ENCODE data around the gene CFD. TPM values are rescaled to one million over a fixed set of nuclear protein-coding genes. Genes with fewer than 3 reads are reported as not detected.

Gene CFD
- polyA plus RNA-seq, 1 donor (not counting 4 experiments of a cell fraction or from before 2014, with no cell fraction given), result 0.47 TPM

DNA sequence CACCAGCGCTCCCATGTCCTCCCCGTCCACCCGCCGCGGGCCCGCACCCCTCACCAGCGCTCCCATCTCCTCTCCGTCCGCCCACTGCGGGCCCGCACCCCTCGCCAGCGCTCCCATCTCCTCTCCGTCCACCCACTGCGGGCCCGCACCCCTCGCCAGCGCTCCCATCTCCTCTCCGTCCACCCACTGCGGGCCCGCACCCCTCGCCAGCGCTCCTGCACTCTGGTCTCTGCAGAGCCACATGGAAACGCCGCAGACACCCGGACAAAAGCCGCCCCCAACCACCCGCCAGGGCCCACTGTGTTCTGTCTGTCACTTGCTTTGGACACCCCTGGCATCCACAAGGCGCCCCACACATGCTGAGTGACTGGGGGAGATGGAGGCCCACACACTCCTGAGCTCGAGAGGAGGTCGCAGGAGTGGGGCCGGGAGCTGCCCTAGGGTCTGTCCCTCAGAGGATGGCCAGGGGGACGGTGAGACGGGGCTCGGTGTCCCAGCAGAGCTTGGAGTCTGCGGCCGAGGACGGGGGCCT lies 7.4 kb downstream of the CFD start:
- Histone ChIP-seq H2AFZ (ENCODE audit: control insufficient read depth, low read length) (no peak overlapping the region), H3K27ac (ENCODE audit: control insufficient read depth, insufficient read depth, low read length) (no peak overlapping the region), H3K4me1 (ENCODE audit: control insufficient read depth, extremely low read depth, insufficient read depth, low read length) (peaks cover 11% of the 10 kb centered on the region), H3K9me3 (ENCODE audit: control insufficient read depth, low read depth, low read length) (no peaks in the 10 kb centered on the region), H3K4me2 (ENCODE audit: control insufficient read depth, extremely low read depth, insufficient read depth, low read depth, low read length) (no peak overlapping the region), H3K36me3 (ENCODE audit: control insufficient read depth in 2 of 2, extremely low read depth in 1 of 2, insufficient read depth in 2 of 2, low read length in 2 of 2) (peaks cover 14 to 15% of the 10 kb centered on the region in 2 experiments), H4K20me1 (ENCODE audit: control insufficient read depth, extremely low read depth, insufficient read depth, low read length) (no peaks in the 10 kb centered on the region), H3K9me1 (ENCODE audit: control insufficient read depth, extremely low read depth, insufficient read depth, low read length) (no peaks in the 10 kb centered on the region), H3K9ac (ENCODE audit: control insufficient read depth, extremely low read depth, insufficient read depth, low read length) (no peak overlapping the region), H3K27me3 (ENCODE audit: control insufficient read depth, extremely low read depth, insufficient read depth, low read length) (no peaks in the 10 kb centered on the region), H3K79me2 (ENCODE audit: control insufficient read depth, insufficient read depth, low read length) (no peaks in the 10 kb centered on the region), H3K4me3 (ENCODE audit: control insufficient read depth in 2 of 3, extremely low read depth in 1 of 3, insufficient read depth in 2 of 3, low read depth in 1 of 3, low read length in 3 of 3) (no peak overlapping the region)
- no peak for TF ChIP-seq EZH2 (IDR thresholded peaks at IDR 0.05; ENCODE audit: low read length)
- TF ChIP-seq, protein P1, sequence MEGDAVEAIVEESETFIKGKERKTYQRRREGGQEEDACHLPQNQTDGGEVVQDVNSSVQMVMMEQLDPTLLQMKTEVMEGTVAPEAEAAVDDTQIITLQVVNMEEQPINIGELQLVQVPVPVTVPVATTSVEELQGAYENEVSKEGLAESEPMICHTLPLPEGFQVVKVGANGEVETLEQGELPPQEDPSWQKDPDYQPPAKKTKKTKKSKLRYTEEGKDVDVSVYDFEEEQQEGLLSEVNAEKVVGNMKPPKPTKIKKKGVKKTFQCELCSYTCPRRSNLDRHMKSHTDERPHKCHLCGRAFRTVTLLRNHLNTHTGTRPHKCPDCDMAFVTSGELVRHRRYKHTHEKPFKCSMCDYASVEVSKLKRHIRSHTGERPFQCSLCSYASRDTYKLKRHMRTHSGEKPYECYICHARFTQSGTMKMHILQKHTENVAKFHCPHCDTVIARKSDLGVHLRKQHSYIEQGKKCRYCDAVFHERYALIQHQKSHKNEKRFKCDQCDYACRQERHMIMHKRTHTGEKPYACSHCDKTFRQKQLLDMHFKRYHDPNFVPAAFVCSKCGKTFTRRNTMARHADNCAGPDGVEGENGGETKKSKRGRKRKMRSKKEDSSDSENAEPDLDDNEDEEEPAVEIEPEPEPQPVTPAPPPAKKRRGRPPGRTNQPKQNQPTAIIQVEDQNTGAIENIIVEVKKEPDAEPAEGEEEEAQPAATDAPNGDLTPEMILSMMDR (optimal IDR thresholded peaks at IDR 0.05 in 1 of 3, IDR thresholded peaks at IDR 0.05 in 1 of 3, conservative IDR thresholded peaks at IDR 0.05 in 1 of 3; ENCODE audit: extremely low read depth in 1 of 3, insufficient read depth in 2 of 3, low read length in 3 of 3), result no peak
- dilution Hi-C loops (cut with MboI; ENCODE audit: extremely low pct_ligation_motif_present, low sequenced_read_pairs), result no loop called here
- DNase-seq (ENCODE audit: low read depth, low spot score), result no peak
- FAIRE-seq, result no peak

DNA sequence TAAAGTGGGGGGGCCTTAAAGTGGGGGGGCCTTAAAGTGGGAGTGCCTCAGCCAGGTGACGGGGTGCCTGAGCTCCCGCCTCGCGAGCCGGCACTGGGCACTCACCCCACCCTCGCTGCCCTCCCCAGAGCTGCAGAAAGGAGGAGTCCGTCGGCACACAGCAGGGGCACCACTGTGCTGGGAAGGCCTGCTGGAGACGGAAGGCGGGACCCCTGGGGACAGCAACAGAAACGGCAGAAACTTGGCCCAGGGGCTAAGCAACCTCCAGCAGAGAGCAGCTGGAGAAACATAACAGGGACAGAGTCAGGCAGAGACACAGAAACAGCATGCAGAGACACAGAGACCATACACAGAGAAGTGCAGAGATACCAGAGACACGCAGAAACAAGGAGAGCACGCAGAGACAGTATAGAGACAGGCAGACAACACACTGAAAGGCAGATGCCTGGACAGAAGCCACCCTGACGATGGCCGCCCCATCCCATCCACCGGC lies 7.9 kb downstream of the CFD start:
- no peak for DNase-seq (ENCODE audit: low read depth, low spot score)
- Histone ChIP-seq H4K20me1 (ENCODE audit: control insufficient read depth, extremely low read depth, insufficient read depth, low read length) (no peaks in the 10 kb centered on the region), H3K36me3 (ENCODE audit: control insufficient read depth in 2 of 2, extremely low read depth in 1 of 2, insufficient read depth in 2 of 2, low read length in 2 of 2) (peaks cover 14 to 15% of the 10 kb centered on the region in 2 experiments), H3K27ac (ENCODE audit: control insufficient read depth, insufficient read depth, low read length) (no peak overlapping the region), H3K4me1 (ENCODE audit: control insufficient read depth, extremely low read depth, insufficient read depth, low read length) (peaks cover 16% of the 10 kb centered on the region), H3K79me2 (ENCODE audit: control insufficient read depth, insufficient read depth, low read length) (no peaks in the 10 kb centered on the region), H3K9ac (ENCODE audit: control insufficient read depth, extremely low read depth, insufficient read depth, low read length) (no peak overlapping the region), H3K9me1 (ENCODE audit: control insufficient read depth, extremely low read depth, insufficient read depth, low read length) (no peaks in the 10 kb centered on the region), H3K4me3 (ENCODE audit: control insufficient read depth in 2 of 3, extremely low read depth in 1 of 3, insufficient read depth in 2 of 3, low read depth in 1 of 3, low read length in 3 of 3) (no peak overlapping the region), H3K4me2 (ENCODE audit: control insufficient read depth, extremely low read depth, insufficient read depth, low read depth, low read length) (no peak overlapping the region), H3K27me3 (ENCODE audit: control insufficient read depth, extremely low read depth, insufficient read depth, low read length) (no peaks in the 10 kb centered on the region), H3K9me3 (ENCODE audit: control insufficient read depth, low read depth, low read length) (no peaks in the 10 kb centered on the region), H2AFZ (ENCODE audit: control insufficient read depth, low read length) (no peak overlapping the region)
- dilution Hi-C loops (cut with MboI; ENCODE audit: extremely low pct_ligation_motif_present, low sequenced_read_pairs), result no loop called here
- TF ChIP-seq, protein P1 (optimal IDR thresholded peaks at IDR 0.05 in 1 of 3, IDR thresholded peaks at IDR 0.05 in 1 of 3, conservative IDR thresholded peaks at IDR 0.05 in 1 of 3; ENCODE audit: extremely low read depth in 1 of 3, insufficient read depth in 2 of 3, low read length in 3 of 3), result no peak
- no peak for TF ChIP-seq EZH2 (IDR thresholded peaks at IDR 0.05; ENCODE audit: low read length)
- peak; percentile 57 for FAIRE-seq
